ENCODE measurements around the gene TMEM134.
"Not testable (repeated sequence)": the region's sequence is repeated elsewhere in the genome, so short reads cannot be mapped to it uniquely, and the experiment has no call there.

The TMEM134 gene

DNA sequence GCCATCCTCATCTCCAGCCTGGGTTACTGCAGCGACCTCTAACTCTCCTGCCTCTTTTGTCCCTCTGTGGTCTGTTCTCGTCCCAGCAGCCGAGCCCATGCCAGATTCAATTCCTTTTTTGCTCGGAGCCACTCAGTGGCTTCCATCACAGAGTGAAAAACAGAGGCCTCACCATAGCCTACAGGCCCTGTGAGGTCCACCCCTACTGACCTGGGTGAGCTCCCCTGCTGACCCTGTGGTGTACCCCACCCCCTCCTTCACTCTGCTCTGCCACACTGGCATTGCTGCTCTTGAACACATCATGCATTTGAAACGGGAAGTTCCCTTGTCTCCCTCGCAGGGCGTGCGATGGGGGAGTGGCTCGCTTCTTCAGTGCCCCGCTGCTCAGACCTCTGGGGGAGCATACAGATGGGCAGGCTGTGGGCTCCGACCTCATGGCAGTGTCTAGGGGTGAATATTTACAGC lies 15.8 kb upstream of the TMEM134 start:
- peak; percentile 69 for DNase-seq

GRCh38 chr11:67483831-67484665 lies 15.0 kb upstream of the TMEM134 start:
- DNase-seq: peak; percentile 62

GRCh38 chr11:67482827-67483798 lies 14.1 kb upstream of the TMEM134 start, which contains the start of gene AIP:
Gene AIP, plus strand, starts transcription at chr11:67483026. Its CDS starts 133 bp downstream, at chr11:67483159.
- peak; percentile 98 for DNase-seq

- no peak for DNase-seq
Measured at GRCh38 chr11:67482275-67482826, 13.3 kb upstream of the TMEM134 start.

- not testable (repeated sequence) for DNase-seq
Measured at GRCh38 chr11:67477344-67478050, 8.4 kb upstream of the TMEM134 start.

- DNase-seq: not testable (repeated sequence)
Measured at GRCh38 chr11:67476692-67477091, 7.6 kb upstream of the TMEM134 start.

DNA sequence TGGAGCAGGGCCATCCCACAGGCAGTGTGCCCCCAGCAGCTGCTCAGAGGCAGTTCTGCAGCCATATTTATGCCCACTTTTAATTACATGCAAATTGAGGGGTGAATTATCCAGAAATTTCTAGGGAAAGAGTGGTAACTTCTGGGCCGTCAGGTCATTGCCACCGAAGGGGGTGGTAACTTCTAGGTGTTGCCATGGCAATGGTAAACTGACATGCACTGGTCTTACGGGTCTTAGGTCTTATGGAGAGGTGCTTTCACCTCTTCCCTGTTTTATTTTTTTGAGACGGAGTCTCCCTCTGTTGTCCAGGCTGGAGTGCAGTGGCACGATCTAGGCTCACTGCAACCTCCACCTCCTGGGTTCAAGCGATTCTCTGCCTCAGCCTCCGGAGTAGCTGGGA lies 3.8 kb upstream of the TMEM134 start:
- DNase-seq: no peak

- DNase-seq: no peak
Measured at GRCh38 chr11:67470337-67471002, 1.4 kb upstream of the TMEM134 start.

DNA sequence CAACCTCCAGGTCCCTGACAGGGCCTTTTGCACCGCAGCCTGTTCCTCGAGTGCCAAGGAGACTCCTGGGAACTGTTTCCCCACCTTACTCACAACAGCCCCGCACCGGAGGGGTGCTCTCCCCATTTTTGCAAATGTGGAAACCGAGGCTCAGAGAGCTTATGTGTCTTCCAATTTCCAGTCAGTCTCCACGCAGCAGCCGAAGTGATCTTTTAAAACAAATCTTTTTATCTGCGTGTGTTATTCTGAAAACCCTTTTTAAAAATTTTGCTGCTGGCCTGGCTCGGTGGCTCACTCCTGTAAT lies 409 bp upstream of the TMEM134 start:
- no peak for DNase-seq

- DNase-seq: no peak
Measured at GRCh38 chr11:67468456-67468758, 644 bp downstream of the TMEM134 start.

- DNase-seq: no peak
Measured at GRCh38 chr11:67468056-67468455, 995 bp downstream of the TMEM134 start.

DNA sequence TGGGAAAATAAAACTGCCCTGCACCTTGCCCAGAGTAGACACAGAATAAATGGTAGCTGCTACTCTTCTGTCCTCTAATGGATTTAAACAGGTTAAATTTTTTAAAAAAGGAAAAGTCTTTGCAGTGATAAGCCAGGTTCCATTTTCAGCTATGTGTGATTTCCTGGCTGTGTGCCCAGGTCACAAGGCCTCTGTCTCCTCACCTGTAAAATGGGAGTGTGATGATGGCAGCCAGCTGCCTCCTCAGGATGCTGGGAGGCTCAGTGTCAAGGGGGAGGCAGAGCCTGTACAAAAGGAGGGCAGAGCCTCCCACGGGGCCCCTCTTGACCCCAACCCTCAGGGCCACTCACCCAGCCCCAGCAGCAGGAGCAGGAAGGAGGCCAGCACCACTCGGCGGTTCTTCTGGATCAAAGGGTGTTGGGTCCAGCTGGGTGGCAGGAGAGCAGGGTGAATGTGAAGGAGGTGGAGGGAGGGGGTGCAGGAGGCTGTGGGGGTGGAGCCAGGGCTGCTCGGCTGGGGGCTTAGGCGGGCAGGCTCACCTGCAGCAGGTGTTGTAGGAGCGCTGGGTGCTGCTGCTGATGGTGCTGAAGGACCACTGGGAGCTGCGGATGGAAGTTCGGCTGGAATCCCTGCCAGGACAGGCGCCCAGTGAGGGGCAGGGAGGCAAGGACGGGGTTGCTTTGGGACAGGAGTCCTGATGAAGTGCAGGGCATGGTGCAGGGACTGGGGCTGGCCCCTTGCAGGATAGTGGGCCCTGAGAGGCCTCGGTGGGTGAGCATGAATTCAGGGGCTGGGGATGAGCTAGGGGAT lies 1.9 kb downstream of the TMEM134 start:
- no peak for DNase-seq

DNA sequence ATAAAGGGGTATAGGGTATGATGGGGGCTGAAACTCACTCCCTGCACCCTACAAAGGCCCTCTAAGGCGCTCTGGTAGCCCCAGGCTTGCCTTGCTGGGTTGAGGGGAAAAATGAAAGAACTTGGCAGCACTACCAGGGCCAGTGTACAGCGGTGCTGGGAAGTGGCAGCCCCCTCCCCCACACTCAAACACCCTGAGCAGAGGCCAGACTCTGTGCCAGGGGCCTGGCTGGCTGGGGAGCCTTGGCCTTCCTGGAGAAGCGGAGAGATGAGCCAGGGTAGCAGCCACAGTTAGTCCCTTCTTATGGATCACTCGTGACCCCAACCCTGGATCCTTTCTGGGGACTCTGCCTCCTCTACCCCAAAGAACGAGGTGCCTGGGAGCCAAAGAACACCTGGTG lies 2.7 kb downstream of the TMEM134 start:
- DNase-seq: no peak

DNA sequence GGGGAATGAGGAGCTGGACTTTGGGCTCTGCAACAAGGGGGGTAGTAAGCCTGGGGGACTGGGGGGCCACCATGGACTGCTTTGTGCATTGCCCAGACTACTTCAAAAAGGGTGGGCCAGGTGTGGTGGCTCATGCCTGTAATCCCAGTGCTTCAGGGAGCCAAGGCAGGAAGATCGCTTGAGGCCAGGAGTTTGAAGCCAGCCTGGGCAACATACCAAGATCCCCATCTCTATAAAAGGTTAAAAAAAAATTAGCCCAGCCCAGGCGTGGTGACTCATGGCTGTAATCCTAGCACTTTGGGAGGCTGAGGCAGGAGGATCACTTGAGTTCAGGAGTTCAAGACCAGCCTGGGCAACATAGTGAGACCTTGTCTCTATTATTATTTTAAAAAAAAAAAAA lies 3.5 kb downstream of the TMEM134 start:
- DNase-seq: not testable (repeated sequence)

GRCh38 chr11:67465189-67465510 lies 3.9 kb downstream of the TMEM134 start:
- DNase-seq: no peak

- peak; percentile 96 for DNase-seq
Measured at GRCh38 chr11:67464411-67465188, 4.5 kb downstream of the TMEM134 start.

DNA sequence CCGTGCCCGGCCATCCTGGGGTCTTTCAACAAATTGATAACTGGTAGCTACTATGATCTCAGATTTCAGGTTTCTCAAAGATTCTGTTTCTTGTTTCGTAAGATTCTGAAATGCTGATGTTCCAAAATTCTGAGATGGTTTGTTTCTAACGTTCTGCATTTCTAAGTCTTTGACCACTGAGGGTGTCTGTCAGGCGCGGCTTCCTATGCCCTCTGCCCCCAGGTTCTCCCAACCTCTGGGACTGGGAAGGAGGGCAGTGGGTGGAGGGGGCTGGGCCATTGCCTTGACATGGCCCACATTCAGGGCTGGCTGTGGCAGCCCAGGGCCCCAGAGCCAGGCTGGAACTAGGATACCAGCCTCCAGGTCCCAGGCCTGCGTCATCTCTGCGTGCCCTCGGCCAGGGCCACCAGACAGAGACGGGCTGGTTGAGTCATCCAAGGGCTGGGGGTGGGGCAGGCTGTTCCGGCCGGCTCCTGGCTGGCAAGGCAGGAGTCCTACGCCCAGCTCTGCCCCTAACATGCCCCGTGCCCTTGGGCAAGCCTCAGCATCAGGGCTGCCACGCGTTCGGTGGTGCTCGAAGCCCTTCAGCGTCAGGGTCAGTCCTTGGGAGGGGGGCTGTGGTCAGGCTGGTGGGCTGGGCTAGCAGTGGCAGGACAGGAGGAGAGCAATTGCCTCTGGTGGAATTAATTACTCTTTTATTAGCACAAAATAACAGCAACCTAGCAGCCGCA lies 5.2 kb downstream of the TMEM134 start:
- no peak for DNase-seq

DNA sequence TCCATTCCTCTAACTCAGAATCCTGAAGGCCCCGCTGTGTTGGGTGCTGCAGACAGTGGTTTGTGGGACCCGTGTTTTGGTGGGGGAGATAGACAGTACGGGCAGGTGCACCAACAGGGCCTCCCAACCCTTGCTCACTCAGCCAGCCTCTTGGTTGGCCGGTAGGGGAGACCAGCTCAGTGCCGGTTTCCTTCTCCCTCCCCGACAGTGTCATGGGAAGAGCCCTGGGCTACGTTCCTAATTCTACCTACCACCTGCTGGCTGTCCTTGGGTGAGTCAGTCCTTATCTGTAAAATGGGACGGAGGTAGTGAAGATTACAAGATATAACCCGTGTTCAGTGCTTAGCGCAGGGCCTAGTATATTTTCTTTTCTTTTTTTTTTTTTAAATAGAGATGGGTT lies 5.9 kb downstream of the TMEM134 start:
- DNase-seq: no peak

DNA sequence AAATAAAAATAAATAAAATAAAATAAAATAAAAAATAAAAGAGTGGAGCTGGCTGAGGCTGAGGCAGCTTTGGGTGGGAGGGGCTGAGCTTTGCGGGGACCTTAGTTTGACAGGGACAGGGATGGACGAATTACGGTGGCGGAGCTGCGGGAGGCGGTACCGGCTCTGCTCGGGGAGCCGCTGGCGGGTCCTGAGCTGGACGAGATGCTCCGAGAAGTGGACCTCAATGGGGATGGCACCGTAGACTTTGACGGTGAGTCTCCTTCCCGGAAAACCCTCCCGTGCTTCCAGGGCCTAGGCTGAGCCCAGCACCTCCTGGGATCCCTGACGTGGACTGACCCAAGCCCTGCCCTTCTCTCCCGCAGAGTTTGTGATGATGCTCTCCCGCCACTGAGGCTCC lies 10.8 kb downstream of the TMEM134 start:
- no peak for DNase-seq

DNA sequence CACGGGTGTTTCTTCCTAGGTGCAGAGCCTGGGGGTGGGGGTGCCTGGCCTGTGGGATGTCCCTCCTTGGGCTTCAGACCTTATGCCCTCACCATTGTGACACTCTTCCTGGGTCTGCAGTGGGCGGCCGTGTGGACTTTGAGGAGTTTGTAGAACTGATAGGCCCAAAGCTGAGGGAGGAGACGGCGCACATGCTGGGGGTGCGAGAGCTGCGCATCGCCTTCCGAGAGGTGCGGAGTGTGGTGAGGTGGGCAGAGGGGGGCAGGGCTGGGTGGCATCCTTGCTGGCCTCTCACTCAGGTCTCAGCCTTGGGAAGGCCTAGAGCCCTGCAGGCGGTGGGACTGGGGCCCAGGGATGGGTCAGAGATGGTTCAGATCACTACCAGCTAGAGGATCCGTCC lies 11.6 kb downstream of the TMEM134 start:
- DNase-seq: no peak
